Thyroid gland (tissue), 4 donors: ENCODE measurements around the gene FSIP1.

ENCODE experiments used
- CTCF ChIP-seq, 6 experiments: fragments of 200-600 bp in 3 of 6; fragments of 450-650 bp in 3 of 6; sonication (generic) in 3 of 6; IDR thresholded peaks; one replicate each; pipeline ENCODE4 v1.5.1; 2016 to 2019; ENCODE audit warnings: antibody characterized with exemption in 6 of 6, mild to moderate bottlenecking in 2 of 6, inconsistent platforms in 1 of 6, moderate library complexity in 1 of 6
- POLR2A ChIP-seq, 2 donors: fragments of 450-650 bp; IDR thresholded peaks; one replicate each; pipeline ENCODE4 v1.6.1; 2017; ENCODE audit warnings: antibody characterized with exemption in 2 of 2, mild to moderate bottlenecking in 2 of 2, moderate library complexity in 1 of 2

DNA sequence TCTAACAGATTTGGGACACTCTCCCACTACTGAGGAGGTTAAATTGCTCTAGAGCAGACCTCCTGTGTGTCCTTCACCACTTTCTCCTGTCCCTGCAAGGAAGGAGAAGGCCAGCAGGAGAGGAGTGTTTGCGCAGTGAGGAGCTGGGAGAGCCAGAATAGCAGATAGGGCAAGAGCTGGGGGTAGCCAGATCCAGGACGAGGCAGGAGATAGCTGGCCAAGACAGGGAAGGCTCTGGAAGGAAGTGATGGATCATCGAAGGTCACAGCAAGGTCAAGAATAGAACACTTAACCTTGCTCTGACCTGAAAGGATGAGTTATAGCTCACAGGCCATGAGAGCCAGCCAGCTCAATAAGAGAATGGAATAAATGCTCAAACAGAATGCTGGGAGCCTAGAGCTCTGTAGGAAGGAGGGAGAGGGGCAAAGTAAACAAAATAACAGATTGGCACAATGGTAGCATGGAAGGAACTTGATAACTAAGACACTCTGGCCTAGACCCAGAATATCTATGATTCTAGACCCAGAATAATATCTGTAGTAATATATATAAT is 37.5 kb upstream of the FSIP1 start:
- no peak for TF ChIP-seq CTCF (IDR thresholded peaks at IDR 0.05)
- no peak for TF ChIP-seq POLR2A (IDR thresholded peaks at IDR 0.05)
